CD4-positive, alpha-beta T cell treated with Interleukin-4 for 4 hours (primary cell): ENCODE results near the gene CGRRF1.

ENCODE experiments used
- DNase-seq: peaks from one replicate; pipeline ENCODE4 v3.0.0-alpha.2; 2020

CGRRF1 gene, protein sequence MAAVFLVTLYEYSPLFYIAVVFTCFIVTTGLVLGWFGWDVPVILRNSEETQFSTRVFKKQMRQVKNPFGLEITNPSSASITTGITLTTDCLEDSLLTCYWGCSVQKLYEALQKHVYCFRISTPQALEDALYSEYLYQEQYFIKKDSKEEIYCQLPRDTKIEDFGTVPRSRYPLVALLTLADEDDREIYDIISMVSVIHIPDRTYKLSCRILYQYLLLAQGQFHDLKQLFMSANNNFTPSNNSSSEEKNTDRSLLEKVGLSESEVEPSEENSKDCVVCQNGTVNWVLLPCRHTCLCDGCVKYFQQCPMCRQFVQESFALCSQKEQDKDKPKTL

GRCh38 chr14:54509546-54510501, at the start of gene CGRRF1:
Gene CGRRF1, plus strand, starts transcription at chr14:54509906. Its CDS starts 54 bp downstream, at chr14:54509960.
- DNase-seq, result peak; percentile 97

- no peak for DNase-seq
Observed at GRCh38 chr14:54462048-54462447, 47.7 kb upstream of the CGRRF1 start.

DNA sequence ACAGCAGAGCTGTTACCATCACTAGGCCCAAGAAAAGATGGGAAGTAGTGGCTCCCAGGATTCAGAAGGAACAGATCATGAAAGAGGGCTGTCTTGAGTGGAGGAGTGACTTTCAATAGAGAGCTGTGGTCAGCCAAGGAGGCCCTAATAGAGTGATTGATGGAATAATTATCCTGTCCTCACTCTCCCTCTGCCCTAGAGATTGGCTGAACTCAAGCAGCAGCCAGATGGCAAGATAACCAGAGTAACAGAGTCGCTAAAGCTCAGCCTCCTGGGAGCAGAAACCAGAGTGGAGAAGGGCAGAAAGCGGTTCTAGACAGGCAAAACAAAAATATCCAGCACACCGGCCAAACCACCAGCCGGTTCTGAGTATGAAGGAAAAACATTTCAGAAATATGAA, 44.1 kb upstream of the CGRRF1 start:
- DNase-seq, result no peak

- no peak for DNase-seq
Observed at GRCh38 chr14:54467280-54467679, 42.4 kb upstream of the CGRRF1 start.

DNA sequence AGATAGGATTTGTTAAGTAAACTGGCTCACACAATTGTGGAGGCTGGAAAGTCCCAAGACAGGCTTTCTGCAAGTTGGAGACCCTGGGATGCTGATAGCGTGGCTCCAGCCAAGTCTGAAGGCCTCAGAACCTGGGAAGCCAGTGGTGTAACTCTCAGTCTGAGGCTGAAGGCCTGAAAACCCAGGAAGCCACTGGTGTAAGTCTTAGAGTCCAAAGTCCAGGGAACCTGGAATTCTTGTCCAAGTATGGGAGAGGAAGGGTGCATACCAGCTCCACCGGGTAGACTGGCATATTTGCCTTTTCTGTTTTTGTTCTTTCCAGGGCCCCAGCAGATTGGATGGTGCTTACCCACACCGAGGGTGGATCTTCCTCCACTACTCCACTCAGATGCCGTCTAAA, 39.0 kb upstream of the CGRRF1 start:
- DNase-seq, result no peak

GRCh38 chr14:54471641-54472040, 38.1 kb upstream of the CGRRF1 start:
- no peak for DNase-seq

GRCh38 chr14:54472315-54472714, 37.4 kb upstream of the CGRRF1 start:
- DNase-seq, result no peak

- DNase-seq, result no peak
Observed at GRCh38 chr14:54474232-54474793, 35.4 kb upstream of the CGRRF1 start.

- no peak for DNase-seq
Observed at GRCh38 chr14:54475187-54475899, 34.4 kb upstream of the CGRRF1 start.

DNA sequence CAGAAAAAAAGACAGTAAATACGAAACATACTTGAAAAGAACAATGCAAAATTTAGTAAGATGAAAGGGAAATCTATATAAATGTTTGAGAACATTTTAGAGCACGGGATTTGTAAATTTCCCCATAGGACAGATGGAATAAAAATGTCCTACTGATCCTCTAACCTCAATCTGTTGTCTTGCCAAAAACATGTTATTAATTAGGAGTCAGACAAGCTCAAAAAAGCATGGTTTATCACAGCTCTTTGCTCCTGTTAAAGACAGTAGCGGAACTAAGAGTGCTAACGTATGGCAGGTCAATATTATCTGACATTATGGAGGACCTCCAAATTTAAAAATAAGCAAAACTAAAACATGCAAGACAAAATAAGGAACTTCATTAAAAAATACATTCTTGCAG, 33.8 kb upstream of the CGRRF1 start:
- DNase-seq, result no peak

DNA sequence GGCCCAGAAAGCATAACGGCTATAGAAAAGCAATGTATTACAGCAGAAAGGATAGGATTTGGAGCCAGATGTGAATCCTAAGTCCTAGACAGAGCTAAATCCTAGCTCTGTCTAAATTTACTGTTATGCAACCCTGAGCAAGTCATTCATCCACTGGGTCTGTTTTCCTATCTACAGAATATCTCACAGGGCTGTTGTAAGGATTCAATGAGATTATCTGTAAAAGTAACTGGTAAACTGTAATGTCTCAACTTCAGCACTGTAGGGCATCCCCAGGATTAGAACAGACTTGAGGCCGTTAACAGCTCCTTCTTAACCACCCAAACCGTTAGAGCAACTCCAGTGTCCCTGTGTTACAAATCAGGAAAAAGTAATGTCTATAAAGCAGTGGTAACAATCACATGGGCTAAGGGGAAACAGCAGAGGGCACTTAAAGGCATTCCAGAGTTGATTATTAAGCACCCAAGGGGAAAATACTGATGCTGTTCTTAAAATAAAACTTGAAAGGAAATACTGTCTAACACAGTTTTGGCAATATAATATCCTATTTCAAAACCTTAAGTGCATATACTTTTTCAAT, 31.0 kb upstream of the CGRRF1 start:
- DNase-seq, result no peak

- no peak for DNase-seq
Observed at GRCh38 chr14:54480830-54481562, 28.7 kb upstream of the CGRRF1 start.

DNA sequence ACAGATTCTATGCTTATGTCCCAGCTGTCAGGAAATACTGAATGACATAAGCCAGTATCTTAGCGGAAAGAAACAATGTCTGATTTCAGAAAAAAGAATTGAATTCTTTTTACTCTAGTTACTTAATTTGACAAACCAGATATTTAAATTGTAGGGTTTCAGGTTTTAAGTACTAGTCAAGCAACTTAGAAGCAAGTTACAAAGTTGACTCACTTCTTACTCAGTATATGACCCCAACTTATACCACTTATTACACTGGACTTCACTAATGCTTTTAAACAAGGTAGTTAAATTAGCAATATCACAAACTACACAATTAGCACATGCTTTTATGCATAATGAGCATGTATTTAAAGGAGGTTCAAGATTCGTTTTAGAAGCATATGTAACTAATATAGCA, 28.0 kb upstream of the CGRRF1 start:
- DNase-seq, result no peak

- no peak for DNase-seq
Observed at GRCh38 chr14:54483073-54483745, 26.5 kb upstream of the CGRRF1 start.

GRCh38 chr14:54483846-54484245, 25.9 kb upstream of the CGRRF1 start:
- no peak for DNase-seq

- peak; percentile 21 for DNase-seq
Observed at GRCh38 chr14:54486685-54487084, 23.0 kb upstream of the CGRRF1 start.

DNA sequence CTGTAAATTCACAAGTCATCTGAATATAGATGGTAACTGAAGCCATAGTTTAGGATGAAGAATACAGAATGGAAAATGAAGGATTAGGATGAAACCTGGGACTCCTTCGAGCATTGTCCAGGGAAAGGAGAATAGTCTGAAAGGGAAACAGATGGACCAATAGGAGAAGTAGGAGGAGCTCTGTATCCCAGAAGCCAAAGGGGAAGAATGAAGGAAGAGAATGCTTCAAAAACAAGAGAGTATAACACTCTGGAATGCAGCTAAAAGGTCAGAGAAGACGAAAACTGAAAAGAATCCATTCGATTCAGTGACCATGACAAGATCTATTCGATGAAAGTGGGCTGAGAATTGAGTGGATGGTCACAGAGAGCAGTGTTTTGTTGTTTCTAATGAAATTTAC, 21.9 kb upstream of the CGRRF1 start:
- no peak for DNase-seq

GRCh38 chr14:54488318-54488645, 21.4 kb upstream of the CGRRF1 start:
- no peak for DNase-seq

DNA sequence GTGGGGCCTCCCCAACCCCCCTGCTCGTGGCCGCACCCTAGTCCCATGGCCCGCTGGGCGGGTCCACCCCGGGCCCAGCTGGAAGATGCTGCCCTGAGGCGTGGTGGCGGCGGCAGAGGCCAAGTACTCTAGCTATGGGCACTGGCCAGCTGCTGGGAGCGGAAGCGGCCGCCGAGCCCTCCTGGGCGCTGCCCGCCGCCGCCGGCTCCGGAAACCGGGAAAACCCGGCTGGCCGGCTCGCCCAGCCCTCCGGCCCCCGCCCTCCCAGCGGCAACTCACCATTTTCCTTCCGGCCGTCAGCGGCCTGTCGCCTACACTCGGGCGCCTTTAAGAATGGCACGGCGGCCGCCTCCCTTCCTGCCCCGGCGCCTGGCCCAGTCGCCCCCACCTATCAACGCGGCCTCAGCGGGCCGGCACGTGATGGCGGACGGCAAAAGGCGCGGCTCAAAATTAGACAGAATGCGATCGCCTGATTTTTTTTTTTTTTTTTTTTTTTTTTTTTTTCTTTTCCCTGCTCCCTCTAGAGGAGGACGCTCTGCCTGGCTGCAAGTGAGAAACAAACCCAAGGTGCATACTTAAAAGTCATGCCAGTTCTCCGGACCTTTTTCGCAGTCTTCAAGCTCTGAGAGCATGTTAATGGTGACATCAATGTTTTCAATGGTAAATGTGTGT, 20.9 kb upstream of the CGRRF1 start, which contains the start of gene GMFB:
GMFB (minus strand) TSS at position 335 of the 672 bp plus-strand sequence; CDS start at position 282, 53 bp downstream.
- DNase-seq, result peak; percentile 94

GRCh38 chr14:54489318-54489683, 20.4 kb upstream of the CGRRF1 start:
- no peak for DNase-seq
